GM19023 (cell line): ENCODE measurements around the gene ANKRD45.
"Not testable (repeated sequence)": the region's sequence is repeated elsewhere in the genome, so short reads cannot be mapped to it uniquely, and the experiment has no call there.

Experiments used
- ATAC-seq: cut with Tn5 transposase; IDR thresholded peaks from one replicate; pipeline ENCODE4 v1.9.1; 2021; ENCODE audit warnings: mild to moderate bottlenecking, moderate library complexity; ENCODE audit not compliant: unreplicated experiment

The ANKRD45 gene

GRCh38 chr1:173646656-173647055, 23.0 kb downstream of the ANKRD45 start:
- no peak for ATAC-seq

- not testable (repeated sequence) for ATAC-seq
Measured at GRCh38 chr1:173642450-173643139, 27.1 kb downstream of the ANKRD45 start.

DNA sequence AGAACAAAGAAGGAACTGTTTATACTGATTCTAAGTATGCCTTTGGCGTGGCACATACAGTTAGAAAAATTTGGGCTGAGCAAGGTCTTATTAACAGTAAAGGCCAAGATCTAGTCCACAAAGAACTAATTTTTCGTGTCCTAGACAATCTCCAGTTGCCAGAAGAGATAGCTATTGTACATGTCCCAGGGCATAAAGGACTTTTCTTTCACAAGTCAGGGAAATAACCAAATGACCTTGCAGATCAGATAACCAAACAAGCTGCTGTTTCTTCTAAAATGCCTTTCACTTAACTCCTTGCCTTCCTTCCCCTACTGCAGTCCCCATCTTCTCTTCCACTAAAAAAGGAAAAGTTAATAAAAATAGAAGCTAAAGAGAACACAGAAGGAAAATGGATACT, 30.5 kb downstream of the ANKRD45 start:
- ATAC-seq, result no peak

DNA sequence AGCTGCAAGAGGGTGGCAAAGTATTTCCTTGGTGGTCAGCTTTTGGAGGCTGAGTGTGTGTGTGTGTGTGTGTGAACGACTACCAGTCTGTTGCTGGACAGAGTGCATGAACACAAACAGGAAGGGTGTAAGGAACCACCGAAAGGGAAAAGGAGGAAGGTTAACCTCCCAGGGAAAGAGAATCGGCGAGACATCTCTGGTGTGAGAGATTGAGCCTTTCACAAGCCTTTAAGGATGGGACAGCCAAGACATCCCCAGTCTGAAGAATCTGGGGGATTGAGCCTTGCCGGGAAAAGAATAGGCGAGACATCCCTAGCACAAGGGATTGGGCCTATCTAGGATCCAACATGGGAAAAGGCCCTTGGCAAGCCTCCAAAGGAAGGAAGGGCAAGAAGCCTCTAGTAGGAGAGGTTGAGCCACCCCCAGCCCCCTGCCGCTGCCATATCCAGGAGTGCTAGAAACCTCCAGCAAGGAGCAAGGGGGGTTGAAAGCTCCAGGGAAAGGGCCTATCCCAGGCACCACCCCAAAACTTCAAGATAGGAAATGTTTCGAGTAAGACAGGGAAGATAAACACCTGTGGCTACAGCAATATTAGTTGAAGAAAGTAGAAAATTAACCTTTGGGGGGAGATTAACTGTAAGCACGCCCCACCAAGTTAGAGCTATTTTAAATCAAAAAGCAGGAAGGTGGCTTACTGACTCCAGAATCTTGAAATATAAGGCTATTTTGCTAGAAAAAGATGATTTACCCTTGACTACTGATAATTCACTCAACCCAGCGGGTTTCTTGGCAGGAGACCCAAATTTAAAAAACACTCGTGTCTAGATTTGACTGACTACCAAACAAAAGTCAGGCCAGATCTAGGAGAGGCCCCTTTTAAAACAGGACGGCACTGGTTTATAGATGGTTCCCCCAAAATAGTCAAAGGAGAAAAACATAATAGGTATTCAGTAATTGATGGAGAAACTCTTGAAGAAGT, 31.3 kb downstream of the ANKRD45 start:
- no peak for ATAC-seq

DNA sequence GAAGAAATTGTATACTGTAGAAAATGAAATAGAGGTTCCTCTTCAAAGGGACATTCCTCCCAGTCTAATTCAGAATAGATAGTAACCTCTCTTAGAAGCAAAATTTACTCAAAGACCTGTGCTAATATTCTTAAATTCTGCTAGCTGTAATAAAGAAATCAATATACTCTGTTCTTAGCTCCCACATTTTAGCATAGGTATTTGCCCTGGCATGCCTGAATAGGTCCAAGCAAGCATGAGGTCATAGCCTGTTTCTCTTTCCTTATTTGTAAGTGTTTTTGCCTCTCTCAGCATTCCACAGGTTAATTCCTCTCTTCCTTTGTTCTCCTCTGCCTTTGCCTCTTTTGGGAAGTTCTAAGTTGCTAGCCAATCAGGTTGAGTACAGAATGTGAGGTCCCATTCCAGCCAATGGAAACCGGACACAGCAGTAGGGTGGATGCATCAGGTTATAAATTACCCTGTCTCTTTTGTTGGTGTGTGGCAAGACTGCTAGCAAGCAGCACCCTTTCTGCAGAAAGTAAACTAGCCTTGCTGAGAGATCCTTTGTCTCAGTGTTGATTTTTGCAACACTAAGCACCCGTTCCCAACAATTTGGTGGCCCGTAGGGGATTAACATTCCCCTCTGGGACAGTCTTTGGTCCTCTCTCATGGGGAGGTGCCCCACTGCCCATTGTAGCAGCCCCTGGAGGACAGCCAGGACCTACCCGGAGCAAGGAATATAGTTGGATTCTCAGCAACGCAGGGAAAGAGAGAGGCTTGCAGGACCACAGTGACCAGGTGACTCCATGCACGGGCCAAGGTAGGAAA, 32.2 kb downstream of the ANKRD45 start:
- not testable (repeated sequence) for ATAC-seq

GRCh38 chr1:173635116-173635515, 34.5 kb downstream of the ANKRD45 start, which contains the start of gene TEX50:
Gene TEX50, plus strand, starts transcription at chr1:173635338. Its CDS starts 184 bp downstream, at chr1:173635522.
- ATAC-seq, result no peak

DNA sequence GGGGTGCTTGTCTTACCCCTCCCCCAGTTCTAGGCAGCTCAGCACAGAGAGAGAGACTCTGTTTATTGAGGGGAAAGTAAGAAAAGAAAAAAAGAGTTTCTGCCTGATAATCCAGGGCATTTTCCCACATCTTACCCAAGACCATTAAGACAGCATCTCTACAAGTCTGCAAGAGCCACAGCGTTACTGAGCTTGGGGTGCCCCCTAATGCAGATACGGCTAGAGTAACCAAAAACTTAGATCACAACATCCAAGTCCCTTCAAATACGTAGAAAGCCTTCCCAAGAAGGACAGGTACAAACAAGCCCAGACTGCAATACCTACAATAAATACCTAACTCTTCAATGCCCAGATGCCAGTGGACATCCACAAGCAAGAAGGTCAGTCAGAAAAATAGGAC, 40.8 kb downstream of the ANKRD45 start:
- no peak for ATAC-seq

- ATAC-seq, result no peak
Measured at GRCh38 chr1:173627269-173627668, 42.4 kb downstream of the ANKRD45 start.

- ATAC-seq, result no peak
Measured at GRCh38 chr1:173616859-173617258, 52.8 kb downstream of the ANKRD45 start.

GRCh38 chr1:173613086-173613485, 56.6 kb downstream of the ANKRD45 start:
- ATAC-seq, result not testable (repeated sequence)

DNA sequence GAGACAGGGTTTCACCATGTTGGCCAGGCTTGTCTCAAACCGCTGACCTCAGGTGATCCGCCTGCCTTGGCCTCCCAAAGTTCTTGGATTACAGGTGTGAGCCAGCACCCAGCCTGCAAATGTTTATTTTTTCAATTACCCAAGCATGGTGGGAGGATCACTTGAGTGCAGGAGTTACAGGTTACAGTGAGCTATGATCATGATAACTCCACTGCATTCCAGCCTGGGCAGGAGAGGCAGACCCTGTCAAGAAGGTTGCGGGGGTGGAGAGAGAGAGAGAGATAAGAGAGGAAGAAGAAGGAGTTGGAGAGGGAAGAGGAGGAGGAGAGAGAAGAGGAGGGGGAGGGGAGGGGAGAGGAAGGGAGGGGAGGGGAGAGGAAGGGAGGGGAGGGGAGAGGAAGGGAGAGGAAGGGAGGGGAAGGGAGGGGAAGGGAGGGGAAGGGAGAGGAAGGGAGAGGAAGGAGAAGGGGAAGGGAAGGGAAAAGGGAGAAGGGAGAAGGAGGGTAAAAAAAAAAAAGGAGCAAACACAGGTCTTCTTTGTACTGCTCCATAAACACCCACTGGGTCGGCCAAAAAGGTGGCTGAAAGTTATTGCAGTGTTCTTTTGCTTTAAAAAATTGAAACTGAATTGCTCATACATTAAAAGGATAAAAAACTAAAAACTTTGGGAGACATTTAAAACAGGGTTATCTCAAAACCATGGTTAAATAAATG, 61.0 kb downstream of the ANKRD45 start:
- no peak for ATAC-seq

DNA sequence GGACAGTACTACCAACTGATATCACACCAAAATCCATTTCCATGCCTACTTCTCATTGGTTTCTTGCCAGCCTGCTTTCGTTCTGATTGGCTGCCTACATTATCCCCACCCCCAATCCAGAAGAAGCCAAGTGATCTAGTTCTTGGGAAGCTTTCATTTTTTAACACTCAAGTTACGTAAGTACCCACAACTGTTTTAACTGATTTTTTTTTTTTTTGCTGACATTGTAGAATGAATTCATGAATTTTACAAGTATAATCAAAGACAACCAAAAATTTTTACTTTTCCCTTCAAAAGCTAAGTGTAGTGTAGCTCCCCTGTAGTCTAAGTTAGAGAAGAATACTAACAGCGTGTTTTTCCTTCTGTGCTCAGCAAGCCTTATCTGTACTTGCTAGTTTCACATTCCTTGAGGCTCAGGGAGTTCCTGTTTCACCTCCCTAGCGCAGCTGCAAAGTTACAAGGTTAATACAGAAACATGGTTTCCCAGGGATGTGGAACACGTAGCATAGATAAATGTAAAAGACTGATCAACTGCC, 66.5 kb downstream of the ANKRD45 start, which contains the start of gene SLC9C2:
Gene SLC9C2 (minus strand): TSS at position 17 of the 536 bp plus-strand sequence. CDS start 1,296 bp downstream, outside the sequence.
- no peak for ATAC-seq

- ATAC-seq, result no peak
Measured at GRCh38 chr1:173601588-173601987, 68.1 kb downstream of the ANKRD45 start.

- no peak for ATAC-seq
Measured at GRCh38 chr1:173596097-173596825, 73.4 kb downstream of the ANKRD45 start.

DNA sequence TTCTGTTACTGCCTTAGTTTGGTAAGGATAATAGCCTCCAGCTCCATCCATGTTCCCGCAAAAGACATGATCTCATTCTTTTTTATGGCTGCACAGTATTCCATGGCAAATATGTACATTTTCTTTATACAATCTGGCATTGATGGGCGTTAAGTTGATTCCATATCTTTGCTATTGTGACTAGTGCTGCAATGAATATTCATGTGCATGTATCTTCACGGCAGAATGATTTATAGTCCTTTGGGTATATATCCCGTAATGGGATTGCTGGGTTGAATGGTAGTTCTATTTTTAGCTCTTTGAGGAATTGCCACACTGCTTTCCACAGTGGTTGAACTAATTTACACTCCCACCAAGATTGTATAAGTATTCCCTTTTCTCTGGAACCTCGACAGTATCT, 78.5 kb downstream of the ANKRD45 start:
- ATAC-seq, result not testable (repeated sequence)

GRCh38 chr1:173590557-173590956, 79.1 kb downstream of the ANKRD45 start:
- no peak for ATAC-seq

DNA sequence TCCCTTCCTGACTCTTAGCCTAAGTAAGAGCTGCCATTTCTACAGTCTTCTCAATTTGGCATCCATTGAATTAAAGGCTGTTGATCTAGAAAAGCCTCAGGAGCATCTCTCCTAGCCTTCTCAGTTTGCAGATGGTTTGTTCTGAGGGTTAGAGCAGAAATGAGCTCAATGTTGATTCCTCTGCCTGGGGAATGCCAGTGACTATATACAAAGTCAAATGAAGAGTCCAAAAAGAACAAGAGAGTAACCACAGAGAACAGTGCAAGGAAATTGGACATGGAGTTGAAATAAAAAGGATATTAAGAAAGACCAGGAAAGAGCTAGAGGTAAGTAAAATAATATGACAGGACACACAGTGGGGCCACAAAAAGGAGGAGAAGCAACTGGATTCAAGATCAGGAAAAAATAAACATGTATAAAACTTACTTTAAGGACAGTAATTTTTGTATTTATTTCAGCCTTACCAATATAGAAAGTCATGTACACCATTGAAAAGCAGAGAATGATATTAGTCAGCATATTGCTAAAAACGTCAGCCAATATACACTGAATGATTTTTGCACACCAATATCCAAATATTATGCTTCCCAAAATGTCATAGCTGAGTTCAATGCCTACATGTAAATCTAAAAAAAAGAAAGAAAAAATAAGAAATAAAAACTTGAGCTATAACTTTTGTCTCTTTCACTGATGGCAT, 88.1 kb downstream of the ANKRD45 start:
- ATAC-seq, result no peak

DNA sequence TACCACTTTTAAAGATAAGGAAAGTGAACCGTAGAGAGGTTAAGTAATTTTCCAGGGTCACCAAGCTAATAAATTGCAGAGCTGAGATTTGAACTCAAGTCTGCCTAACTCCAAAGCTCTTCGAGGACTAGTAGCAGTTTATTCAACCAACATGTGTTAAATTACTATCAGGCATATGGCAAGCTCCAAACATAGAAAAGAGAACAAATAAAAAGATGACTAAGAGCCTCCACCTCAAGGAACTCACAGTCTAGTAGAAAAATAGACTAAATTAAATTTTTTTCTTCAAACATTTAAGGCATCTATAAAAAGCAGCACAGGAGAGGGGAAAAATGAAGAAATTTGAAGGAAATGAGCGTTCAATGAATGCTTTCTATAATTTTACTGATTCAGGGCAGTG, 89.0 kb downstream of the ANKRD45 start:
- no peak for ATAC-seq

DNA sequence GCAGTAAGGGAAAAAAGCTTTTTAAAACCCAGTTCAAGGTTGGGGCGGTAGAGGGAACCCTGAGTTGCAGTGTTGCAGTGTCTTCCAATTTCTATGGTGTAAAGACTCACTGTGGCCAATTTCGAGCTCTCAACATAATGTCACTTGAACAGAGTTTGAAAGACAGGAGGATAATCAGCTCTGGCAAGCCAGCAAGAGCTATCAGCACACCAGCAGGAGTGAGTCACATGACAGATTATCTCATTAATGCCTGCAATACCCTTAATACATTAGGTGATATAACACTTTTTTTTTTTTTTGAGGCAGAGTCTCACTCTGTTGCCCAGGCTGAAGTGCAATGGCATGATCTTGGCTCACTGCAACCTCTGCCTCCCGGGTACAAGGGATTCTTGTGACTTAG, 89.6 kb downstream of the ANKRD45 start:
- ATAC-seq, result no peak
